Transverse colon (tissue), 4 donors: ENCODE results near the gene ELK3.

Experiments
- POLR2A ChIP-seq: fragments of 450-650 bp; IDR thresholded peaks from one replicate; pipeline ENCODE4 v1.6.1; 2016; ENCODE audit warnings: antibody characterized with exemption, mild to moderate bottlenecking, moderate library complexity
- POLR2AphosphoS5 ChIP-seq, 3 donors: sonication (generic); formaldehyde crosslinking; IDR thresholded peaks; one replicate each; pipeline ENCODE4 v1.6.1; 2016; ENCODE audit warnings: antibody characterized with exemption in 3 of 3
- TF ChIP-seq, protein P1 (sequence below), 5 experiments: fragments of 200-600 bp in 3 of 5; fragments of 450-650 bp in 2 of 5; sonication (generic) in 3 of 5; IDR thresholded peaks; 1 replicate in 2 of 5; 2 replicates in 3 of 5; pipeline ENCODE4 v1.5.1; 2016 to 2017; ENCODE audit warnings: antibody characterized with exemption in 5 of 5, inconsistent platforms in 3 of 5, mild to moderate bottlenecking in 2 of 5, moderate library complexity in 1 of 5

GRCh38 chr12:96242597-96242996 lies 48.4 kb downstream of the ELK3 start:
- TF ChIP-seq POLR2AphosphoS5 (IDR thresholded peaks at IDR 0.05) = no peak
- TF ChIP-seq POLR2A = no peak
- TF ChIP-seq, protein P1, sequence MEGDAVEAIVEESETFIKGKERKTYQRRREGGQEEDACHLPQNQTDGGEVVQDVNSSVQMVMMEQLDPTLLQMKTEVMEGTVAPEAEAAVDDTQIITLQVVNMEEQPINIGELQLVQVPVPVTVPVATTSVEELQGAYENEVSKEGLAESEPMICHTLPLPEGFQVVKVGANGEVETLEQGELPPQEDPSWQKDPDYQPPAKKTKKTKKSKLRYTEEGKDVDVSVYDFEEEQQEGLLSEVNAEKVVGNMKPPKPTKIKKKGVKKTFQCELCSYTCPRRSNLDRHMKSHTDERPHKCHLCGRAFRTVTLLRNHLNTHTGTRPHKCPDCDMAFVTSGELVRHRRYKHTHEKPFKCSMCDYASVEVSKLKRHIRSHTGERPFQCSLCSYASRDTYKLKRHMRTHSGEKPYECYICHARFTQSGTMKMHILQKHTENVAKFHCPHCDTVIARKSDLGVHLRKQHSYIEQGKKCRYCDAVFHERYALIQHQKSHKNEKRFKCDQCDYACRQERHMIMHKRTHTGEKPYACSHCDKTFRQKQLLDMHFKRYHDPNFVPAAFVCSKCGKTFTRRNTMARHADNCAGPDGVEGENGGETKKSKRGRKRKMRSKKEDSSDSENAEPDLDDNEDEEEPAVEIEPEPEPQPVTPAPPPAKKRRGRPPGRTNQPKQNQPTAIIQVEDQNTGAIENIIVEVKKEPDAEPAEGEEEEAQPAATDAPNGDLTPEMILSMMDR (IDR thresholded peaks at IDR 0.05) = no peak
